ENCODE data around the gene SLC9A8.
A peak's percentile ranks its signal among the peaks of the same experiment; 100 is the strongest.

Gene SLC9A8

DNA sequence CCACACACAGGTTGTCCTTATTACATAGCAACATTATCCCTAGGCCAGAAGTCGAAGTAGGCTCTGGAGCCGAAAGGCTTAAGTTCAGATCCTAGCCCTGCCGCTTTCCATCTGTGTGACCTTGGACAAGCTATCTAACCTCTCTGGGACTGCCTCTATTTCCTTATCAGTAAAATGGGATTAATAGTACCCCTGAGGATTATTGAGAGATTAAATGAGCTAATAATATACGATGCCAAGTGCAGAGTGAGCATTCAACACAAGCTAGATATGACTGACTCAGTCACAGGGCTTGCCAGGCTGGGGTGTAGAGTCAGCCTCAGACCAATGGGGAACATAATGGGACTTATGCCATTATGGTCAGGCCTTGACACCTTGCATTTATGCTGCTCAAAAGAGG is 111.6 kb downstream of the SLC9A8 start:
- no peak for FAIRE-seq

DNA sequence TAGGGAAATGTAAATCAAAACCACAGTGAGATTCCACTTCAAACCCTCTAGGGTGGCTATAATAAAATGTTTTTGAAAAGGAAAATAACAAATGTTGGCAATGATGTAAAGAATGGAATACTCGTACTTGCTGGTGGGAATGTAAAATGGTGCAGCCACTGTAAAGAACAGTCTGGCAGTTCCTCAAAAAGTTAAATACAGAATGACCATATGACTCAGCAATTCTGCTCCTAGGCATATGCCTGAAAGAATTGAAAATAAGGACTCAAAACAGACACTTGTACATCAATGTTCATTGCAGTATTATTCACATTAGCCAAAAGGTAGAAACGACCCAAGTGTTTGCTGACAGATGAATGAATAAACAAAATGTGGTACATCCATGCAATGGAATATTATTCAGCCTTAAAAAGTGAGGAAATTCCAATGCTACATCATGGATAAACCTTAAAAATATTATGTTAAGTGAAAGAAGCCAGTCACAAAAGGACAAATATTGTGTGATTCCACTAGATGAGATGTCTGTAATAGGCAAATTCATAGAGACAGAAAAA is 113.3 kb downstream of the SLC9A8 start:
- no peak for FAIRE-seq

DNA sequence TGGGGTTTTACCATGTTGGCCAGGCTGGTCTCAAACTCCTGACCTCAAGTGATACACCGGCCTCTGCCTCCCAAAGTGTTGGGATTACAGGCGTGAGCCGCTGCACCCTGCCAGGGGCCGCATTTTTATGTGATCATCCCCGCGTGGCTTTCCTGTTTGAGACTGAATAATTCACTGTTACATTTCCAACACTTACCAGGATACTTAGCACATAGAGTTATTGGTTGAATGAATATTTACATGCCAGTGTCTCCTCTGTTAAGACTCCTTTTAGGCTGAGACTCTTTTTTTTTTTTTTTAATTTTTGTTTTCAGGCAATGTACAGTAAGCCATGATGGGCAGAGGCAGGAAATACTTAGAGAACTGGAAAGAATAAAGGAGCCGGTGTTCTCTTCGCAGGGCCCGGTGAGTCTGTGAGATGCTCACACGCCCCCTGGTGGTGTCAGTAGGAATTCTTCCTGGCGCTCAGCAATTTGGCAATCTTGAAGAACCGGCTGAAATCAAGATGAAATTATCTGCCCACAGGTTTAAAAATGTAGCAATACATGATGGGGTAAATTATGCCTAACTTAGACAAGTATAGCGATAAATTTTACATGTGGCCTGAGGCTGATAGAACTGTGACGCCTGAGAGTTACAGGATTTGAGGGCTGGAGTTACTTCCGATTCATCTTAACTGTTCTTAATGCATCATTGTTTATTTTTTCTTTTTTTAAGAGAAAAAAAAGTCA is 115.9 kb downstream of the SLC9A8 start:
- FAIRE-seq = peak; percentile 70

DNA sequence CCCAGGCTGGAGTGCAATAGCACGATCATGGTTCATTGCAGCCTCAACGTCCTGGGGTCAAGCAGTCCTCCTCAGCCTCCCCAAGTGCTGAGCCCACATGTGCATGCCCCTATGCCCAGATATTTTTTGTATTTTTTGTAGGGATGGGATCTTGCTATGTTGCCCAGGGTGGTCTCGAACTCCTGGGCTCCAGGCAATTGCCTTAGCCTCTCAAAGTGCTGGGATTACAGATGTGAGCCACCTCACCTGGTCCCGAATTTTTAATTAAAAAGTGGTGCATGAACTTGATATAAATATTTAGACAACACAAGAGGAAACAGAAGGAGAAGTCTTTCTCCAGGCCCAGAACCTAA is 116.5 kb downstream of the SLC9A8 start:
- FAIRE-seq = no peak

DNA sequence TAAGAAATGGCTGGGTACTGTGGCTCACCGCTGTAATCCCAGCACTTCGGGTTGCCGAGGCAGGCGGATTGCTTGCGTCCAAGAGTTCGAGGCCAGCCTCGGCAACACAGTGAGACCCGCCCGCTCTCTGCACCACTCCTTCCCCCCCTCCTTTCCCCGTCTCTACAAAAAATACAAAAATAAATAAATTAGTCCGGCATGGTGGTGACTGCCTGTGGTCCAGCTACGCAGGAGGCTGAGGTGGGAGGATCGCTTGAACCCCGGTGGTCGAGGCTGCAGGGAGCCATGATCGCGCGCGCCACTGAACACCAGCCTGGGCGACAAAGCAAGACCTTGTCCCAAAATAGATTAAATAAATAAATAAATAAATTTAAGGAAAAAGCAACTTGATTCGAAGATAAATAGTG is 123.1 kb downstream of the SLC9A8 start:
- FAIRE-seq = no peak

DNA sequence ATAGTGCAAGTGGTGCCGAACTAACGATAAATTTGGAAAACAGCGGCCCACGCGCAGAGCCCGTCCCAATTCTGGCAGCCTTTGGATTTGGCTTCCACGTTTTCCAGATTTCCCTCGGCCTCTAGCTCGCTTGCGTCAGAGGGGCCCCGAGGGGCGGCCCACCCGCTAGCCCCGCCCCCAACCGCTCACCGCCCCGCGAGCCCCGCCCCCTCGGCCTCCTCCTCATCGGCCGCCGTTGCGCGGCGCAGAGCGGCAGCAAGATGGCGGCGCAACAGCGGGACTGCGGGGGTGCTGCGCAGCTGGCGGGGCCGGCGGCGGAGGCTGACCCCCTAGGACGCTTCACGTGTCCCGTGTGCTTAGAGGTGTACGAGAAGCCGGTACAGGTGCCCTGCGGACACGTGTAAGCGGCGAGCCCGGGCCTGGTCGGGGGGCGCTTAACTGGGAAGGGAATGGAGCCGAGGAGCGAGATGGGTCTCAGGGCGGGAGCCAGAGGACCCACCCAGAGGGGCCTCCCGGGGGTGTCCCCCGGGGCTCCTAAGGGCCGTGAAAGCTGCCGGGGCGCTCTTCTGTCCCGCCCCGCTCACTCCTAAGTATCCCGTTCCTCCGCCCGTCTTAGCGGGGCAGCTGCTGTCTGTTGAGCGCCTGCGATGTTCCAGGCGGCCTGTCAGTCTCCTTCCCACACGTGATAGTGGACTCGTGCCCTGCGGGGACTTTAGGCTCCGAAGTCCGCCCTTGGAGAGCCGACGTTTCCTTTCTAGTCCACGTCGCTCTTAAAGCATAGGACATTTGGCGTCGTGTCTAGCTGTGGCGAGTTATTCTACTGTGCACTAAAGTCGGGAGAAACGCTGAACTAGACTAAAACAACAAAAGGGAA is 123.8 kb downstream of the SLC9A8 start, which contains the start of gene RNF114:
RNF114 (plus strand) TSS at position 245 of the 874 bp plus-strand sequence; CDS start at position 261, 16 bp downstream.
- no peak for FAIRE-seq

DNA sequence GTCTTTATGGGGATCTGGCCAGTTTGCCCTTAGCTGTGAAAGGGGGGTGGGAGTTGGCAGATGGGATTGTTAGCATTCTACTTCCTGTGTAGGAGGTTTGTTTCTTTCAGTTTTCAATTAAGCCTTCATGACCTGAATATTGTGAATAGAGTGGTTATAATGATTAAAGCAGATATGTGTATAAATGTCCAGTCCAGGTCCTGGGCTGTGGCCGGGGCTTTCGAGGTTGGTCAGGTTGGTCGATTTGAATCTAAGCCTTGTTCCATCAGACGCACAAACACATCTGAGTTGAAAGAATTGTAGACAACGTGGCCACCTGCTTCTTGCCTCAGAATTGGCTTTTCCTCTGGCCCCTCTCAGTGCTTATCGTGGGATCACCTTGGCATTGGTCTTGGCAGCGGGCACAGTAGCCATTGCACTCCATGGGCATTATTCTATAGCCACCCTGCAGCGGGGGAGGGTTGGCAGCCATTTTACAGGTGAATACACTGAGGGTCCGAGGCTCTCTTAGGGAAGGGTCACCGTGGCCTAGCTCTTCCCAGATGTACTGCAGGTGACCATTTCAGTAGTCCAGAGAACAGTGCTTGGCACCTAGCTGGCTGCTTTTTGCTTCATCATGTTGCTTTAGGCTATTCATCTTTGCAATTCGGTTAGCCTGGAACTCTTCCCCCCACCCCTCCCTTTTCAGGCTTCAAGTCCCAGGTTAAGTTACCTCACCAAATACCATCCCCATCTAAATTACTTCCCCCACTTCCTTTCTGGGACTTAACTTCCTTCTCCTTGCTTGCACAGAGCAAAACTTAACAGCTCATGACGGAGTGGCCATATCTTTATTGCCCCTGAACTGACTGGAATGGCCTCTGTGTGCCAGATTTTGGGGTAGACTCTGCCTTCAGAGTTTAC is 124.7 kb downstream of the SLC9A8 start:
- no peak for FAIRE-seq

DNA sequence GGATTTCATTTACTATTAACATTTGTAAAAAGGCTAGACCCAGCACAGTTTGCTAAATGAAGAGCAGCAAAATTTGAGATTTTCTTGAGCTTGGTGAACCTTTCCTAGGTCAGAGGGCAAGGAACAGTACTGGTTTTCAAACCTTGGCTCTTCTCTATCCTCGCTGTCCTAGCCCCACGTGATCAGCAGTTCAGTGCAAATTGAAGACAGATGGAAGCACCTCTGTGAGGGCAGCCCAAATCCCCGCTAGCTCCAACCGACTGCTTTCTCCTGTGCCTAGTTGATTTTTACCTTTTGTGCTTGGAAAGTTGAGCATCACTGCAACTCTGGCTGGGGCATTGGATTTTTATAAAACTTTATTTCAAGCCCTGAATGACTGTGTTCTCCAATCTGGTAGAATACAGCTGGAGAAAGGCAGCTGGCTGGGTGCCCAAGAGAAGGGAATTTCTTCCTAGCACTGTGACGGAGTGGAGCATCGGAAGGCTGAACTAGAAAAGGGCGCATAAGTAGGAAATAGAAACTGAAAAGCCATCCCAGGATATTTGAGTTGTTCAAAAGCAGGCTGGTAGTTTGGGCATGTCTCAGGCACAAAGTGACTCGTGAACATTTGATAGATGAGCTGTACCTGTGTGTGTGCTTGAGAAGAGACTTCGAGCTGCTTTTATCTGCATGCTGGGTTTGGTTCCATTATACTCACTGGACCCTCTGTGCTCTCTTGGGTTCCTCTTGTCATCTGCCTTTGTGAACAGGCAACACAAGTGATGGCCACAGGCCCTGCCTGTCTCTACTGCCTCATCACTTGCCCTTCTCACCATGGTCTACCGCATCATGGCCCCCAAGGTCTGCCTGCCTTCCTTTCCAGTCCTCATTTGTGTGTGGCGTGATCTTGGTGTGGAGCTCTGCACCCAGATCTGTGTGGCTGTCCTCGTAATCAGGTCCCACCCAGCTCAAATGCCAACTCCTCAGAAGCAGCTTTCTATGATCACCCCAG is 125.8 kb downstream of the SLC9A8 start:
- no peak for FAIRE-seq

DNA sequence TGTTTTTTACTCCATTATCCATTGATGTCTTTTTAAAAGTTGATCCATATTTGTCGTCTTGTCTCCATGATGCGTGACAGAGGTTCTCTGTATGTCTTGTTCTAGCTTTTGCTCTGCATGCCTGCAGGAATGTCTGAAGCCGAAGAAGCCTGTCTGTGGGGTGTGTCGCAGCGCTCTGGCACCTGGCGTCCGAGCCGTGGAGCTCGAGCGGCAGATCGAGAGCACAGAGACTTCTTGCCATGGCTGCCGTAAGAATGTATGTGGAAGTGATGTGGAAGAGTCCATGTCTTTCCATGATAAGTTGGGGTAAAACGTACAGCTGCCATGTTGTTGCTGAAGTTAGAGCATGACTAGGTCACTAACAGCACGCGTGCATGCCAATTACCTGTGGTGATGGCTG is 128.8 kb downstream of the SLC9A8 start:
- no peak for FAIRE-seq
